GM12872 (cell line): ENCODE results near the gene C8G.

Source experiments
- CTCF ChIP-seq: IDR thresholded peaks from 3 replicates; pipeline ENCODE4 v1.5.1; 2011; ENCODE audit warnings: low read depth, mild to moderate bottlenecking, low read length, moderate library complexity; ENCODE audit not compliant: insufficient read depth

The C8G gene

GRCh38 chr9:136939431-136939995, 5.5 kb upstream of the C8G start:
- TF ChIP-seq CTCF: no peak

DNA sequence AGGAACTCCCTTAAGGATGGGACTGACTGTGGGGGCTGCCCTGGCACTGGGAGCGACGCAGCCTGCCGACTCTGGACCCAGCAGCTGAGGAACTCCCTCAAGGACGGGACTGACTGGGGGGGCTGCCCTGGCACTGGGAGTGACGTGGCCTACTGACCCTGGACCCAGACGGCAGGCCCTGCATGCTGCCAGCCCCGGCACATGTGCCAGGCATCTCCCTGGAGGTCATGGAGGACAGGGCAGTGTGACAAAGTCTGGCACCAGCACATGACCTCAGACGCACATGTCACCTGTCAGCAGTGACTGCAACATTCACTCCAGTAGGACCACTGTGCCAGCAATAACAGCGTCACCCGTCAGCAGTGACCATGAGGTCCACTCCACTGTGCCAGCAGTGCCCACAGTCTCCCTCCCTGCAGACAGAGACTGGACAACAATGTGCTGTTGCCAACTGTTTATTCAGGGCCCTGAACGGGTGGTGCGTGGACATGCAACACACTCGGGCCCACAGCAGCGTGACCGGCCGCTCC, 5.0 kb upstream of the C8G start:
- no peak for TF ChIP-seq CTCF

GRCh38 chr9:136940526-136941230, 4.4 kb upstream of the C8G start:
- TF ChIP-seq CTCF: no peak

DNA sequence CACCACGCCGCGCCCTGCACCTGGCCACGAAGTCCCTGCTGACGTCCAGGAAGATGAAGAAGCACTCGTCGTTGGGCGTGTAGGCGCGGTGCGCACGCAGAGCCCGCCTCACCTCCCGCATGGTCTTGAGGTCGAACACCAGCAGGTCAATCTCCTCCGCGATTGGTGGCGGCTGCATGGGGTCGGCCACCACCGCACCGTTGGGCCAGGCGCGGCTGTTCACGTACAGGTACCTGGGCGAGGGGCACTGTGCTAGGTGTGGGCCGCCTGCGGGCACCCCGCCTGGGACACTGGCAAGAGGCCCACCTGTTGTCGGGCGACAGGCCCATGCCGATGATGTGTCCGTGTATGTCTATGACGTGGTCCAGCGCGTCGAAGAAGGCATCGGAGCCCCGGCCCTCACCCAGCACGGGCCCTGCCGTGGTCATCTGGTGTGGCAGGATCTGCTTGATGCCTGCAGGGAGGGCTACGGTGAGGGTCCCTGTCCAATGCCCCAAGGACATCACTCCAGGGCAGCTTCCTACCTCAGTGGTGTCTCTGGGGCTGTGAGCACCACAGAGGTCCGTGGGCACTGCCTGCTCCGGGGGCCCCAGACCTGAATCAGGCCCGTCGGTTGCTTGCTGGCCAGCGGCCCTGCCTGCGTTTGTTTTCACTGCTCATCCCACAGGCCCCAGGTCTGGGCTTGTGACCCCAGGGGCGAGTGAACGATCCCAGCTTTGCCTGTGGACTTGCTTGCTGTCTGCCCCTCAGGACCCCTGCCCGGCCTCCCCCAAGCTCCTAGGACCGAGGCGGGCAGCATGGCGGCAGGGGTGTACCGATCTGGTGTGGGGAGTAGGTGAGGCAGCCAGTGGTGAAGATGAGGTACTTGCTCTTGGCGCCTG, 3.6 kb upstream of the C8G start:
- no peak for TF ChIP-seq CTCF

DNA sequence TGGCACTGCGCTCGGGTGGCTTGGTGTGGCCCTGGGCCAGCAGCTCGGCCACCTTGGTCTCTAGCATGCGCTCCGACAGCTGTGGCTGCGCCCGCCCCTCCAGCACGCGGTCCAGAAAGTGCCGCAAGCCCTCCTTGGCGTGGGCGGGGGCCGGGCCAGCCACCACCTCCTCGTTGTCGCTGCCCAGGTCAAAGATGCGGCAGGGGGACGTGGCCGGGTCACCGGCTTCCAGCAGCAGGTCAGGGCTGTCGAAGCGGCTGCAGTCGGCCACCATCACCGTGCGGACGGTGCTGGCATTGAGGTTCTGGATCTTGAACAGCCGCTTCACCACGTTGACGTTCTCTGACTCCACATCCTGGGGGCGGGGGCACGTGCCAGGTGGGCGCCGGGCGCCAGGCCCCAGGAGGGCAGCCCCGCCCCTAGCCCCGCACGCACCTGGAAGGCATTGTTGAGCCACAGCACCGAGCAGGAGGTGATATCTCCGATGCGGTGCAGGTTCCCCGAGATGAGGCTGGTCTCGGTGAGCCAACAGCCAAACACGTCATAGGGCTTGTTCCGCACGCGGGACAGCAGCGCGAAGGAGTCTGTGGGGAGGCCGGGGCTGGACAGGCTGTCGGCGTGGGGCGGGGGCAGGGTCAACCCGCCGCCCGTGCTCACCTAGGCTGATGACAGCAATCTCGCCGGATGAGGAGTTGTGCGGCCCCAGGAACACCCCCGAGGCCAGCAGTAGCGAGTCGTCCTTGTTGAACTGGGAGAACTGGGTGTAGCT, 2.7 kb upstream of the C8G start:
- TF ChIP-seq CTCF: no peak

DNA sequence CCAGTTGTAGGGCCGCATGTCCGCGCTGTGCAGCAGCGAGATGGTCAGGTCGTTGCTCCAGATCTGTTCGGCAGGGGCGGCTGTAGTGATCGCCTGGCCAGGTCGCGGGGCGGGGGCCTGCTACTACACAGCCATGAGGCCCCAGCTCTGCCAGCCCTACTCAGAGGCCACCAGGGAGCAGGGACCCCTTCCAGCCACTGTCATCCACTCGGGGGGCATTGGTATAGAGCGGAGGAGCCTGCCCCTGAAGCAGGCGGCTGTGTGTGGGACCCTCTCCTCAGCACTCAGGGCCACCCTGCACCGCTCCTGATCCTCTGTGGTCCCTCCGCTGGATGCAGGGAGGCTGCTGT, 2.2 kb upstream of the C8G start:
- no peak for TF ChIP-seq CTCF
